CD4-positive, alpha-beta memory T cell (primary cell): ENCODE results near the gene MEGF6. TPM values are rescaled to one million over a fixed set of nuclear protein-coding genes. Genes with fewer than 3 reads are reported as not detected.
A peak's percentile ranks its signal among the peaks of the same experiment; 100 is the strongest.

Experiments used
- CTCF ChIA-PET: fragments of 350-600 bp; sonication (Branson Sonifier 250); formaldehyde crosslinking; loops from one replicate; lab custom pipeline; 2021; ENCODE audit warnings: inconsistent platforms; ENCODE audit not compliant: partially characterized antibody; lab: Charles Lee
- POLR2A ChIA-PET: fragments of 350-600 bp; sonication (Branson Sonifier 250); formaldehyde crosslinking; loops from one replicate; lab custom pipeline; 2021; ENCODE audit not compliant: partially characterized antibody; lab: Charles Lee
- DNase-seq, 5 donors: peaks; one replicate each; pipeline versions ENCODE4 v3.0.0 to v3.0.0-alpha.2; 2020 to 2022; ENCODE audit warnings: mixed read lengths in 1 of 5
- H3K27ac ChIP-seq: one replicate; pipeline ENCODE4 v1.7.0; 2013; ENCODE audit warnings: low read depth, low read length
- H3K27me3 ChIP-seq: 2 replicates; pipeline ENCODE4 v1.7.0; 2013; ENCODE audit warnings: mild to moderate bottlenecking, low read length, moderate library complexity; ENCODE audit not compliant: insufficient read depth
- H3K36me3 ChIP-seq: 2 replicates; pipeline ENCODE4 v1.7.0; 2013; ENCODE audit warnings: mild to moderate bottlenecking, low read length, moderate library complexity; ENCODE audit not compliant: insufficient read depth
- H3K4me1 ChIP-seq: 2 replicates; pipeline ENCODE4 v1.7.0; 2013; ENCODE audit warnings: mild to moderate bottlenecking, low read length, moderate library complexity; ENCODE audit not compliant: insufficient read depth
- H3K4me3 ChIP-seq, 2 donors: one replicate each; pipeline ENCODE4 v1.7.0; 2013; ENCODE audit warnings: low read length in 2 of 2, mild to moderate bottlenecking in 1 of 2
- H3K9me3 ChIP-seq, 2 donors: one replicate each; pipeline ENCODE4 v1.7.0; 2013; ENCODE audit warnings: low read length in 2 of 2, control low read depth in 1 of 2; ENCODE audit not compliant: control insufficient read depth in 1 of 2
- H3K27ac Mint-ChIP-seq, 7 donors: one replicate each; pipeline ENCODE4 v1.8.0; 2020 to 2021; ENCODE audit warnings: mixed read lengths in 7 of 7, mild to moderate bottlenecking in 6 of 7, inconsistent platforms in 3 of 7, moderate library complexity in 3 of 7
- H3K27me3 Mint-ChIP-seq, 2 donors: one replicate each; pipeline ENCODE4 v1.8.0; 2020 to 2021; ENCODE audit warnings: mixed read lengths in 2 of 2
- H3K36me3 Mint-ChIP-seq, 2 donors: one replicate each; pipeline ENCODE4 v1.8.0; 2020 to 2021; ENCODE audit warnings: mixed read lengths in 2 of 2, inconsistent platforms in 1 of 2, mild to moderate bottlenecking in 1 of 2
- H3K4me1 Mint-ChIP-seq, 4 donors: one replicate each; pipeline ENCODE4 v1.8.0; 2020 to 2021; ENCODE audit warnings: mixed read lengths in 4 of 4, mild to moderate bottlenecking in 1 of 4
- H3K4me3 Mint-ChIP-seq, 8 donors: one replicate each; pipeline ENCODE4 v1.8.0; 2020 to 2021; ENCODE audit warnings: mixed read lengths in 8 of 8, mild to moderate bottlenecking in 7 of 8, moderate library complexity in 6 of 8, inconsistent platforms in 3 of 8
- H3K9me3 Mint-ChIP-seq, 8 donors: one replicate each; pipeline ENCODE4 v1.8.0; 2020 to 2021; ENCODE audit warnings: mixed read lengths in 8 of 8, mild to moderate bottlenecking in 5 of 8, inconsistent platforms in 3 of 8, moderate library complexity in 1 of 8
- intact Hi-C: fragments of 100-400 bp; cut with micrococcal nuclease; formaldehyde crosslinking; loops from one replicate; pipeline ENCODE4 v1.15.1; 2023
- polyA plus RNA-seq, 2 donors: library from polyadenylated mRNA; unstranded; fragments of 300-500 nt; fragmentation: Illumina TruSeq; gene quantifications; one replicate each; pipeline ENCODE4 v1.2.3, GENCODE V29; 2021
- total RNA-seq, 2 experiments: library from RNA; stranded (reverse); gene quantifications; one replicate each; pipeline ENCODE4 v1.2.3, GENCODE V29; 2021

The MEGF6 gene
- total and polyA plus RNA-seq, 4 experiments from 2014 or later: 2.4 to 168 (median 87.0) TPM

GRCh38 chr1:3499611-3500010 lies 111.7 kb downstream of the MEGF6 start:
- Mint-ChIP-seq H3K4me3 (no peak overlapping the region), H3K9me3 (no peaks in the 10 kb centered on the region), H3K36me3 (peaks cover 0 to 6% of the 10 kb centered on the region in 2 donors), H3K27ac (no peak overlapping the region), H3K4me1 (no peaks in the 10 kb centered on the region), H3K27me3 (no peaks in the 10 kb centered on the region)
- ChIA-PET CTCF (interaction anchor here (1.1 kb wide), 1 partner anchor 9 kb away, joined by 3 read pairs; no protein-coding TSS in a partner anchor), POLR2A (no interaction called here)
- Histone ChIP-seq H3K36me3 (no peaks in the 10 kb centered on the region), H3K4me3 (no peak overlapping the region), H3K4me1 (no peaks in the 10 kb centered on the region), H3K9me3 (no peaks in the 10 kb centered on the region), H3K27ac (no peak overlapping the region), H3K27me3 (no peaks in the 10 kb centered on the region)
- no peak for DNase-seq
- intact Hi-C loops: no loop called here

- peaks cover 0 to 5% of the 10 kb centered on the region in 2 donors for H3K36me3 Mint-ChIP-seq
- Histone ChIP-seq H3K4me3 (no peak overlapping the region), H3K36me3 (no peaks in the 10 kb centered on the region), H3K27me3 (no peaks in the 10 kb centered on the region), H3K27ac (no peak overlapping the region), H3K4me1 (no peaks in the 10 kb centered on the region), H3K9me3 (no peaks in the 10 kb centered on the region)
- CTCF ChIA-PET: no interaction called here
- no peaks in the 10 kb centered on the region for H3K27me3 Mint-ChIP-seq
- POLR2A ChIA-PET: no interaction called here
- H3K4me1 Mint-ChIP-seq: no peaks in the 10 kb centered on the region
- intact Hi-C loops: no loop called here
- H3K27ac Mint-ChIP-seq: no peak overlapping the region
- no peak for DNase-seq
- no peaks in the 10 kb centered on the region for H3K9me3 Mint-ChIP-seq
- H3K4me3 Mint-ChIP-seq: no peak overlapping the region
Observed at GRCh38 chr1:3498986-3499385, 112.3 kb downstream of the MEGF6 start.

GRCh38 chr1:3498246-3498930 lies 112.9 kb downstream of the MEGF6 start:
- no peaks in the 10 kb centered on the region for H3K9me3 Mint-ChIP-seq
- intact Hi-C loops: no loop called here
- no peaks in the 10 kb centered on the region for H3K36me3 ChIP-seq
- no peak overlapping the region for H3K4me3 Mint-ChIP-seq
- CTCF ChIA-PET: no interaction called here
- no peaks in the 10 kb centered on the region for H3K4me1 ChIP-seq
- no peaks in the 10 kb centered on the region for H3K9me3 ChIP-seq
- no peaks in the 10 kb centered on the region for H3K27me3 Mint-ChIP-seq
- POLR2A ChIA-PET: no interaction called here
- H3K27ac ChIP-seq: no peak overlapping the region
- H3K4me3 ChIP-seq: no peak overlapping the region
- DNase-seq: no peak
- H3K4me1 Mint-ChIP-seq: no peaks in the 10 kb centered on the region
- peaks cover 0 to 3% of the 10 kb centered on the region in 2 donors for H3K36me3 Mint-ChIP-seq
- no peaks in the 10 kb centered on the region for H3K27me3 ChIP-seq
- no peak overlapping the region for H3K27ac Mint-ChIP-seq

- H3K27me3 Mint-ChIP-seq: no peaks in the 10 kb centered on the region
- H3K27ac ChIP-seq: no peak overlapping the region
- H3K4me3 Mint-ChIP-seq: no peak overlapping the region
- H3K36me3 Mint-ChIP-seq: no peaks in the 10 kb centered on the region
- intact Hi-C loops: no loop called here
- no peaks in the 10 kb centered on the region for H3K9me3 ChIP-seq
- no peaks in the 10 kb centered on the region for H3K4me1 ChIP-seq
- H3K9me3 Mint-ChIP-seq: no peaks in the 10 kb centered on the region
- no peaks in the 10 kb centered on the region for H3K27me3 ChIP-seq
- peak overlapping the region in 1 of 7 donors; percentile 12 for H3K27ac Mint-ChIP-seq
- CTCF ChIA-PET: no interaction called here
- no peak overlapping the region for H3K4me3 ChIP-seq
- no peaks in the 10 kb centered on the region for H3K36me3 ChIP-seq
- no peak for DNase-seq
- H3K4me1 Mint-ChIP-seq: no peaks in the 10 kb centered on the region
- POLR2A ChIA-PET: no interaction called here
Observed at GRCh38 chr1:3497521-3497920, 113.8 kb downstream of the MEGF6 start.

- ChIA-PET POLR2A (no interaction called here), CTCF (no interaction called here)
- no peak overlapping the region for H3K27ac ChIP-seq
- H3K27me3 Mint-ChIP-seq: no peaks in the 10 kb centered on the region
- H3K27ac Mint-ChIP-seq: no peak overlapping the region
- H3K4me3 Mint-ChIP-seq: no peak overlapping the region
- H3K4me3 ChIP-seq: no peak overlapping the region
- H3K4me1 Mint-ChIP-seq: peaks cover 0 to under 1% (median 0%) of the 10 kb centered on the region in 4 donors
- no peaks in the 10 kb centered on the region for H3K4me1 ChIP-seq
- no peaks in the 10 kb centered on the region for H3K36me3 ChIP-seq
- intact Hi-C loops: no loop called here
- H3K9me3 Mint-ChIP-seq: no peaks in the 10 kb centered on the region
- H3K27me3 ChIP-seq: no peaks in the 10 kb centered on the region
- no peaks in the 10 kb centered on the region for H3K36me3 Mint-ChIP-seq
- H3K9me3 ChIP-seq: no peaks in the 10 kb centered on the region
- DNase-seq: no peak
Observed at GRCh38 chr1:3496916-3497315, 114.4 kb downstream of the MEGF6 start.

GRCh38 chr1:3495776-3496745 lies 115.2 kb downstream of the MEGF6 start:
- no peaks in the 10 kb centered on the region for H3K36me3 ChIP-seq
- no peak overlapping the region for H3K27ac ChIP-seq
- H3K4me1 ChIP-seq: no peaks in the 10 kb centered on the region
- Mint-ChIP-seq H3K27me3 (no peaks in the 10 kb centered on the region), H3K9me3 (no peaks in the 10 kb centered on the region), H3K4me1 (peaks cover 2 to 5% (median 5%) of the 10 kb centered on the region in 4 donors), H3K27ac (no peak overlapping the region), H3K36me3 (peaks cover 0 to 4% of the 10 kb centered on the region in 2 donors), H3K4me3 (no peak overlapping the region)
- intact Hi-C loops: no loop called here
- no peak overlapping the region for H3K4me3 ChIP-seq
- H3K27me3 ChIP-seq: no peaks in the 10 kb centered on the region
- ChIA-PET POLR2A (interaction anchor here (0.6 to 1.2 kb wide), 2 partner anchors 34 to 123 kb away, joined by 3 read pairs; no protein-coding TSS in a partner anchor), CTCF (no interaction called here)
- no peak for DNase-seq
- H3K9me3 ChIP-seq: no peaks in the 10 kb centered on the region
